ENCODE measurements around the gene SFTA2. TPM values are rescaled to one million over a fixed set of nuclear protein-coding genes. Genes with fewer than 3 reads are reported as not detected.

The SFTA2 gene
- total RNA-seq, 1 experiment from 2014 or later: not detected

- CTCF ChIA-PET: no interaction called here
Measured at GRCh38 chr6:30945281-30945680, 13.3 kb upstream of the SFTA2 start.

More at GRCh38 chr6:30945281-30945680, 13.3 kb upstream of the SFTA2 start:
- Histone ChIP-seq H3K4me1 (ENCODE audit: control insufficient read depth in 1 of 2, insufficient read depth in 2 of 2, low read length in 2 of 2) (peaks cover 14 to 19% of the 10 kb centered on the region in 2 experiments), H3K9me3 (ENCODE audit: control insufficient read depth in 1 of 2, insufficient read depth in 1 of 2, low read depth in 1 of 2, low read length in 2 of 2) (no peaks in the 10 kb centered on the region), H3K9ac (ENCODE audit: low read length) (no peak overlapping the region), H4K20me1 (ENCODE audit: insufficient read depth) (no peaks in the 10 kb centered on the region), H3K4me3 (replicated peaks in 1 of 2; ENCODE audit: low read depth in 1 of 2, low read length in 2 of 2) (no peak overlapping the region), H3K27ac (ENCODE audit: low read depth, low read length) (no peak overlapping the region), H3K79me2 (ENCODE audit: insufficient read depth, low read length) (no peaks in the 10 kb centered on the region), H3K9me2 (ENCODE audit: insufficient read depth) (no peaks in the 10 kb centered on the region), H3K4me2 (ENCODE audit: low read length) (no peak overlapping the region), H3K27me3 (ENCODE audit: insufficient read depth, low read length) (no peaks in the 10 kb centered on the region), H2AFZ (ENCODE audit: low read depth, low read length, poor library complexity, severe bottlenecking) (no peak overlapping the region), H3K36me3 (ENCODE audit: control insufficient read depth in 1 of 2, insufficient read depth in 2 of 2, low read length in 2 of 2) (no peaks in the 10 kb centered on the region)
- intact Hi-C loops (cut with micrococcal nuclease): no loop called here
- RAD21 ChIA-PET (ENCODE audit: low non-redundant PET in 1 of 2, low total read pairs in 2 of 2, uncharacterized antibody in 2 of 2, unreplicated experiment in 2 of 2): no interaction called here
- POLR2A ChIA-PET: no interaction called here
- DNase-seq (ENCODE audit: low read depth, low spot score) (no peak), ATAC-seq (no peak)
- TF ChIP-seq CEBPB (IDR thresholded peaks at IDR 0.05; ENCODE audit: low read depth) (no peak), EZH2 (IDR thresholded peaks at IDR 0.05) (no peak), ZFX (IDR thresholded peaks at IDR 0.05) (no peak), POLR2AphosphoS5 (IDR thresholded peaks at IDR 0.05; ENCODE audit: low read depth, low read length) (no peak), YY1 (IDR thresholded peaks at IDR 0.05; ENCODE audit: extremely low read depth, insufficient replicate concordance, low read depth, low read length) (no peak), TCF7L2 (IDR thresholded peaks at IDR 0.05; ENCODE audit: borderline replicate concordance, extremely low read depth, insufficient read depth, insufficient read length) (no peak), SRF (IDR thresholded peaks at IDR 0.05; ENCODE audit: low read depth) (no peak), FOSL1 (IDR thresholded peaks at IDR 0.05; ENCODE audit: low read depth) (no peak), SP1 (IDR thresholded peaks at IDR 0.05; ENCODE audit: low read depth) (no peak), POLR2A (IDR thresholded peaks at IDR 0.05; ENCODE audit: borderline replicate concordance, extremely low read depth, insufficient read depth, insufficient read length) (no peak), ELF1 (IDR thresholded peaks at IDR 0.05; ENCODE audit: borderline replicate concordance, low read depth) (no peak), SIN3A (IDR thresholded peaks at IDR 0.05; ENCODE audit: low read depth) (no peak), ZNF274 (IDR thresholded peaks at IDR 0.05; ENCODE audit: low read depth, low read length) (no peak)
- TF ChIP-seq, protein P1, sequence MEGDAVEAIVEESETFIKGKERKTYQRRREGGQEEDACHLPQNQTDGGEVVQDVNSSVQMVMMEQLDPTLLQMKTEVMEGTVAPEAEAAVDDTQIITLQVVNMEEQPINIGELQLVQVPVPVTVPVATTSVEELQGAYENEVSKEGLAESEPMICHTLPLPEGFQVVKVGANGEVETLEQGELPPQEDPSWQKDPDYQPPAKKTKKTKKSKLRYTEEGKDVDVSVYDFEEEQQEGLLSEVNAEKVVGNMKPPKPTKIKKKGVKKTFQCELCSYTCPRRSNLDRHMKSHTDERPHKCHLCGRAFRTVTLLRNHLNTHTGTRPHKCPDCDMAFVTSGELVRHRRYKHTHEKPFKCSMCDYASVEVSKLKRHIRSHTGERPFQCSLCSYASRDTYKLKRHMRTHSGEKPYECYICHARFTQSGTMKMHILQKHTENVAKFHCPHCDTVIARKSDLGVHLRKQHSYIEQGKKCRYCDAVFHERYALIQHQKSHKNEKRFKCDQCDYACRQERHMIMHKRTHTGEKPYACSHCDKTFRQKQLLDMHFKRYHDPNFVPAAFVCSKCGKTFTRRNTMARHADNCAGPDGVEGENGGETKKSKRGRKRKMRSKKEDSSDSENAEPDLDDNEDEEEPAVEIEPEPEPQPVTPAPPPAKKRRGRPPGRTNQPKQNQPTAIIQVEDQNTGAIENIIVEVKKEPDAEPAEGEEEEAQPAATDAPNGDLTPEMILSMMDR (IDR thresholded peaks at IDR 0.05 in 2 of 3, conservative IDR thresholded peaks at IDR 0.05 in 1 of 3; ENCODE audit: borderline replicate concordance in 1 of 3, insufficient read depth in 1 of 3, low read depth in 2 of 3, low read length in 2 of 3): no peak
- TF ChIP-seq, protein P2, sequence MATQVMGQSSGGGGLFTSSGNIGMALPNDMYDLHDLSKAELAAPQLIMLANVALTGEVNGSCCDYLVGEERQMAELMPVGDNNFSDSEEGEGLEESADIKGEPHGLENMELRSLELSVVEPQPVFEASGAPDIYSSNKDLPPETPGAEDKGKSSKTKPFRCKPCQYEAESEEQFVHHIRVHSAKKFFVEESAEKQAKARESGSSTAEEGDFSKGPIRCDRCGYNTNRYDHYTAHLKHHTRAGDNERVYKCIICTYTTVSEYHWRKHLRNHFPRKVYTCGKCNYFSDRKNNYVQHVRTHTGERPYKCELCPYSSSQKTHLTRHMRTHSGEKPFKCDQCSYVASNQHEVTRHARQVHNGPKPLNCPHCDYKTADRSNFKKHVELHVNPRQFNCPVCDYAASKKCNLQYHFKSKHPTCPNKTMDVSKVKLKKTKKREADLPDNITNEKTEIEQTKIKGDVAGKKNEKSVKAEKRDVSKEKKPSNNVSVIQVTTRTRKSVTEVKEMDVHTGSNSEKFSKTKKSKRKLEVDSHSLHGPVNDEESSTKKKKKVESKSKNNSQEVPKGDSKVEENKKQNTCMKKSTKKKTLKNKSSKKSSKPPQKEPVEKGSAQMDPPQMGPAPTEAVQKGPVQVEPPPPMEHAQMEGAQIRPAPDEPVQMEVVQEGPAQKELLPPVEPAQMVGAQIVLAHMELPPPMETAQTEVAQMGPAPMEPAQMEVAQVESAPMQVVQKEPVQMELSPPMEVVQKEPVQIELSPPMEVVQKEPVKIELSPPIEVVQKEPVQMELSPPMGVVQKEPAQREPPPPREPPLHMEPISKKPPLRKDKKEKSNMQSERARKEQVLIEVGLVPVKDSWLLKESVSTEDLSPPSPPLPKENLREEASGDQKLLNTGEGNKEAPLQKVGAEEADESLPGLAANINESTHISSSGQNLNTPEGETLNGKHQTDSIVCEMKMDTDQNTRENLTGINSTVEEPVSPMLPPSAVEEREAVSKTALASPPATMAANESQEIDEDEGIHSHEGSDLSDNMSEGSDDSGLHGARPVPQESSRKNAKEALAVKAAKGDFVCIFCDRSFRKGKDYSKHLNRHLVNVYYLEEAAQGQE (IDR thresholded peaks at IDR 0.05; ENCODE audit: low read depth): no peak
- TF ChIP-seq, protein P3, sequence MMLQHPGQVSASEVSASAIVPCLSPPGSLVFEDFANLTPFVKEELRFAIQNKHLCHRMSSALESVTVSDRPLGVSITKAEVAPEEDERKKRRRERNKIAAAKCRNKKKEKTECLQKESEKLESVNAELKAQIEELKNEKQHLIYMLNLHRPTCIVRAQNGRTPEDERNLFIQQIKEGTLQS (IDR thresholded peaks at IDR 0.05): no peak
- BruUV-seq (replicated peaks): no TSS peak
